ENCODE results near the gene CPN2.

CPN2 gene

DNA sequence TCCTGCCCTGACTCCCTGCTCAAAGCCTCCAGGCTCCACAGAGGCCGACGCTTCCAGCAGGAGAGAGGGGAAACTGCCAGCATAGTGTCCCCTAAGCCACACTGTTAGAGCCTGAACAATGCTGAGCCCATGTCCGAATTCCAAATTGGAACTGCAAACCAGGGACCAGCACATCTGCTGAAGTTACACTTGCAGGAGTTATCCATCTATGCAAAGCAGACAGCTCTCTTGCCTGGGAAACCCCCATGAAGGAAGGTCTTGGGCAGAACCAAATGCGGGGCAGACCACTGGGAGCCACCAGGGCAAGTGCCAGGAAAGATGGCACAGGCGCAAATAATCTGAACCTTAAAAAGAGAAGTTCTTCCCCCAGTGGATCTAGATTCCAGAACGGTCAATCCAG, 17.8 kb upstream of the CPN2 start:
- no peak overlapping the region for H3K4me3 ChIP-seq (IDR thresholded peaks at IDR 0.05; ENCODE audit: insufficient read depth, low read depth, low read length)
- H3K4me1 ChIP-seq (ENCODE audit: low read depth, poor library complexity, severe bottlenecking), result no peaks in the 10 kb centered on the region
- TF ChIP-seq, protein P1, sequence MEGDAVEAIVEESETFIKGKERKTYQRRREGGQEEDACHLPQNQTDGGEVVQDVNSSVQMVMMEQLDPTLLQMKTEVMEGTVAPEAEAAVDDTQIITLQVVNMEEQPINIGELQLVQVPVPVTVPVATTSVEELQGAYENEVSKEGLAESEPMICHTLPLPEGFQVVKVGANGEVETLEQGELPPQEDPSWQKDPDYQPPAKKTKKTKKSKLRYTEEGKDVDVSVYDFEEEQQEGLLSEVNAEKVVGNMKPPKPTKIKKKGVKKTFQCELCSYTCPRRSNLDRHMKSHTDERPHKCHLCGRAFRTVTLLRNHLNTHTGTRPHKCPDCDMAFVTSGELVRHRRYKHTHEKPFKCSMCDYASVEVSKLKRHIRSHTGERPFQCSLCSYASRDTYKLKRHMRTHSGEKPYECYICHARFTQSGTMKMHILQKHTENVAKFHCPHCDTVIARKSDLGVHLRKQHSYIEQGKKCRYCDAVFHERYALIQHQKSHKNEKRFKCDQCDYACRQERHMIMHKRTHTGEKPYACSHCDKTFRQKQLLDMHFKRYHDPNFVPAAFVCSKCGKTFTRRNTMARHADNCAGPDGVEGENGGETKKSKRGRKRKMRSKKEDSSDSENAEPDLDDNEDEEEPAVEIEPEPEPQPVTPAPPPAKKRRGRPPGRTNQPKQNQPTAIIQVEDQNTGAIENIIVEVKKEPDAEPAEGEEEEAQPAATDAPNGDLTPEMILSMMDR (conservative IDR thresholded peaks at IDR 0.05; ENCODE audit: low read depth, low read length), result no peak
- no peak overlapping the region for H2AFZ ChIP-seq (ENCODE audit: low read depth)
- H3K79me2 ChIP-seq (ENCODE audit: insufficient read depth, low read depth), result no peaks in the 10 kb centered on the region
- no peaks in the 10 kb centered on the region for H3K27me3 ChIP-seq (ENCODE audit: insufficient read depth, low read depth)
- no peak overlapping the region for H3K27ac ChIP-seq
- H3K9ac ChIP-seq, result no peak overlapping the region
- no peaks in the 10 kb centered on the region for H4K20me1 ChIP-seq (ENCODE audit: insufficient read depth)
- no peak overlapping the region for H3K4me2 ChIP-seq
- no peaks in the 10 kb centered on the region for H3K36me3 ChIP-seq (ENCODE audit: insufficient read depth)

DNA sequence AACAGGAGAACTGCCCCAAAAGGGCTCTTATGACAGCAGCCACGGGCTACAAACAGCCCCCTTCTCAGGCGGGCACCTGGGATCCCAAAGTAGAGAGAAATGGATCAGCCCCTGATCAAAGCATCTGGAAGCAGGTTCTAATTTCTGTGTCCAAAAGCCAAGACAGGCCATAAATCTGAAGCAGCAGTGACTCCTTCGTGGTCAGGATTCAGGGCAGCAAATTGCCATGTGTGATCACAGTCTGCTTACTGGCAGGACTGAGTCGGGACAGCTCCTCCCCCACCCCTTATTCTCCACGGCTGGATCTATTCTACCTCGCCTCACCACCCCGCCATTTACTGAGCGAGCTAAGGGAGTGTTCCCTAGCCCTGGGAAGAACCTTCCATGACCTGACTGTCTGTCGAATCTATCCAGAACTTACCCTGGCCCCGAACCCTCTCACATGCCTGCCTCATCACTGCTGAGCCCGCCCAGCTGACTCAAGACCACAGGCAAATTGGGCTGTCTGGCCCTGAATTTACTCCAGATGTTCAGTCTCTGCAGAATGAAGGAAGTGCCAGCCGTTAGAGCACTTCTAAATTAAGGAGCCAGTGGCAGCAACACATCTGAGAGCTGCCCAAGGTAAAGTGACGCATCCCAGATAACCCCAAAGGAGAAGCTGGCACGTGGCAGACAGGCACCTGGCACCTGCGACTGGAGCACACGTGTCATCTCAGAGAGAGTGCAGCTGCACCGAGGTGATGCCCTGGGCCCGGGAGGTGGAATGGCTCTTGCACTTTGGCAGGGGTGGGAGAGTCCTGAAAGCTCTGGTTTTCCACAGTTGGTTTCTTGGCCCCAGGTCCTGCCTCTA, 17.1 kb upstream of the CPN2 start:
- no peak overlapping the region for H3K4me3 ChIP-seq (IDR thresholded peaks at IDR 0.05; ENCODE audit: insufficient read depth, low read depth, low read length)
- TF ChIP-seq, protein P1 (conservative IDR thresholded peaks at IDR 0.05; ENCODE audit: low read depth, low read length), result no peak
- H4K20me1 ChIP-seq (ENCODE audit: insufficient read depth), result no peaks in the 10 kb centered on the region
- no peaks in the 10 kb centered on the region for H3K4me1 ChIP-seq (ENCODE audit: low read depth, poor library complexity, severe bottlenecking)
- no peak overlapping the region for H2AFZ ChIP-seq (ENCODE audit: low read depth)
- H3K27me3 ChIP-seq (ENCODE audit: insufficient read depth, low read depth), result no peaks in the 10 kb centered on the region
- H3K9ac ChIP-seq, result no peak overlapping the region
- no peaks in the 10 kb centered on the region for H3K79me2 ChIP-seq (ENCODE audit: insufficient read depth, low read depth)
- H3K27ac ChIP-seq, result no peak overlapping the region
- no peak overlapping the region for H3K4me2 ChIP-seq
- no peaks in the 10 kb centered on the region for H3K36me3 ChIP-seq (ENCODE audit: insufficient read depth)

DNA sequence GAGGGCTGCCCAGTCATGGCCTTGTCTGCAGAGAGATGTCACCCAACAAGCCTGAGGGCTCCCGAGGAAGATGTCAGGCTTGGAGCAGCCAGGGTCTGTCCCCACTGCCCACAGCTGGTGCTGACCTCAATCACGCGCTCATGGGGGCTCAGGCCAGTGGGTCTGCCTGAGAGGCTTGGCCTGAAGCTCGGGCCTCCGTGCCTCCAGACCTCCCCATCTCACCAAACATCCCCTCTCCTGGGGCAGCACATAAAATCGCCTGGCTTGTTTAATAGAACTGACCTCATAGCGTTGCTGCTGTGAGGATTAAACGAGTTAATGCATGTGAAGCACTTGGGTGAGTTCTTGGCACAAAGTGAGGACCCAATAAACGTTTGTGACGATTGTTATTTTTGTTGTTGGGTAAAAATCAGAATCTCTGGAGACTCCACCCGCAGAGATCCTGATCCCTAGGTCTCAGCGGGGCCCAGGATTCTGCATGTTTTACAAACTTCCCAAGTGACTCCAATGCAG, 14.9 kb upstream of the CPN2 start:
- no peak overlapping the region for H2AFZ ChIP-seq (ENCODE audit: low read depth)

GRCh38 chr3:194365526-194365925, 14.4 kb upstream of the CPN2 start:
- Histone ChIP-seq H3K4me1 (ENCODE audit: low read depth, poor library complexity, severe bottlenecking) (no peaks in the 10 kb centered on the region), H3K9ac (no peak overlapping the region), H3K36me3 (ENCODE audit: insufficient read depth) (no peaks in the 10 kb centered on the region), H3K4me3 (IDR thresholded peaks at IDR 0.05; ENCODE audit: insufficient read depth, low read depth, low read length) (no peak overlapping the region), H3K27ac (no peak overlapping the region), H3K4me2 (no peak overlapping the region), H3K79me2 (ENCODE audit: insufficient read depth, low read depth) (no peaks in the 10 kb centered on the region), H3K27me3 (ENCODE audit: insufficient read depth, low read depth) (no peaks in the 10 kb centered on the region), H2AFZ (ENCODE audit: low read depth) (no peak overlapping the region), H4K20me1 (ENCODE audit: insufficient read depth) (no peaks in the 10 kb centered on the region)
- TF ChIP-seq, protein P1 (conservative IDR thresholded peaks at IDR 0.05; ENCODE audit: low read depth, low read length), result no peak

More for the DNA sequence above, 14.9 kb upstream of the CPN2 start:
- no peak overlapping the region for H3K27ac ChIP-seq
- no peak overlapping the region for H3K9ac ChIP-seq
- no peak overlapping the region for H3K4me3 ChIP-seq (IDR thresholded peaks at IDR 0.05; ENCODE audit: insufficient read depth, low read depth, low read length)
- H4K20me1 ChIP-seq (ENCODE audit: insufficient read depth), result no peaks in the 10 kb centered on the region
- TF ChIP-seq, protein P1 (conservative IDR thresholded peaks at IDR 0.05; ENCODE audit: low read depth, low read length), result no peak
- no peaks in the 10 kb centered on the region for H3K27me3 ChIP-seq (ENCODE audit: insufficient read depth, low read depth)
- no peaks in the 10 kb centered on the region for H3K4me1 ChIP-seq (ENCODE audit: low read depth, poor library complexity, severe bottlenecking)
- H3K79me2 ChIP-seq (ENCODE audit: insufficient read depth, low read depth), result no peaks in the 10 kb centered on the region
- H3K4me2 ChIP-seq, result no peak overlapping the region
- no peaks in the 10 kb centered on the region for H3K36me3 ChIP-seq (ENCODE audit: insufficient read depth)
